ENCODE data around the gene GABARAP.

DNA sequence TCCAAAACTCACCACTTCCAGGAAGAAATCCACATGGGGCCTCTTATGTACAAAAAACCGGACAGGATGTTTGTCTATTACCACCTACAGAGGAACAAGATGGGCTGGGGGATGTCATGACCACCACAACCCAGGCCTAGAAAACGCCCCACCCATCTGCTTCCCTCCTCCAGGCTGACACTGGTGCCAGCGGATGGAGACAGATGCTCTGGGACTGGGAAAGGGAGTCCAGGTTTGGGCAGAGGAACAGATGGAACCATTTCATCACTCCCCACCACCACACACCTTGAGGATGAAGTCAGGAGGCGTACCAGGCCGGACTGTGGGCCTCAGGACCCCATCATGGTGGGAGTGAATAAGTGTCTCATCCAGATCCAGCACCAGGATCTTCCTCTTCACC, 4.5 kb upstream of the GABARAP start:
- TF ChIP-seq CTCF (conservative IDR thresholded peaks at IDR 0.05), result no peak
- TF ChIP-seq ZFX (IDR thresholded peaks at IDR 0.05), result no peak
